ENCODE measurements around the gene MT1H.
"Not testable (repeated sequence)": the region's sequence is repeated elsewhere in the genome, so short reads cannot be mapped to it uniquely, and the experiment has no call there.

The MT1H gene

GRCh38 chr16:56684926-56685590 is 15.4 kb downstream of the MT1H start:
- no peak for DNase-seq (ENCODE audit: low read depth in 2 of 2)

- no peak for DNase-seq (ENCODE audit: low read depth in 2 of 2)
Observed at GRCh38 chr16:56686758-56687157, 17.1 kb downstream of the MT1H start.

GRCh38 chr16:56688762-56689161 is 19.1 kb downstream of the MT1H start:
- DNase-seq (ENCODE audit: low read depth in 2 of 2): no peak

GRCh38 chr16:56689171-56689570 is 19.6 kb downstream of the MT1H start:
- DNase-seq (ENCODE audit: low read depth in 2 of 2): no peak

- DNase-seq (ENCODE audit: low read depth in 2 of 2): no peak
Observed at GRCh38 chr16:56690420-56691122, 21.0 kb downstream of the MT1H start.

- DNase-seq (ENCODE audit: low read depth in 2 of 2): no peak
Observed at GRCh38 chr16:56691885-56692284, 22.3 kb downstream of the MT1H start.

GRCh38 chr16:56695246-56695645 is 25.6 kb downstream of the MT1H start:
- DNase-seq (ENCODE audit: low read depth in 2 of 2): no peak

- DNase-seq (ENCODE audit: low read depth in 2 of 2): no peak
Observed at GRCh38 chr16:56697456-56698155, 28.0 kb downstream of the MT1H start.

- no peak for DNase-seq (ENCODE audit: low read depth in 2 of 2)
Observed at GRCh38 chr16:56700195-56700594, 30.6 kb downstream of the MT1H start.

- no peak for DNase-seq (ENCODE audit: low read depth in 2 of 2)
Observed at GRCh38 chr16:56700631-56701030, 31.0 kb downstream of the MT1H start.

- no peak for DNase-seq (ENCODE audit: low read depth in 2 of 2)
Observed at GRCh38 chr16:56701534-56701933, 31.9 kb downstream of the MT1H start.

- DNase-seq (ENCODE audit: low read depth in 2 of 2): no peak
Observed at GRCh38 chr16:56702836-56703235, 33.2 kb downstream of the MT1H start.

GRCh38 chr16:56708525-56709442 is 39.2 kb downstream of the MT1H start:
- no peak for DNase-seq (ENCODE audit: low read depth in 2 of 2)

GRCh38 chr16:56709443-56710040 is 39.9 kb downstream of the MT1H start:
- no peak for DNase-seq (ENCODE audit: low read depth in 2 of 2)

GRCh38 chr16:56710181-56710737 is 40.6 kb downstream of the MT1H start:
- no peak for DNase-seq (ENCODE audit: low read depth in 2 of 2)

GRCh38 chr16:56711862-56712261 is 42.2 kb downstream of the MT1H start:
- DNase-seq (ENCODE audit: low read depth in 2 of 2): no peak

- DNase-seq (ENCODE audit: low read depth in 2 of 2): no peak
Observed at GRCh38 chr16:56713794-56714193, 44.2 kb downstream of the MT1H start.

GRCh38 chr16:56715126-56715525 is 45.5 kb downstream of the MT1H start:
- DNase-seq (ENCODE audit: low read depth in 2 of 2): no peak

- DNase-seq (ENCODE audit: low read depth in 2 of 2): no peak
Observed at GRCh38 chr16:56716761-56717160, 47.1 kb downstream of the MT1H start.

- DNase-seq (ENCODE audit: low read depth in 2 of 2): not testable (repeated sequence)
Observed at GRCh38 chr16:56717532-56717931, 47.9 kb downstream of the MT1H start.
